ENCODE data around the gene SNX13.

SNX13 gene

GRCh38 chr7:17966706-17967105 is 26.4 kb upstream of the SNX13 start:
- ChIA-PET POLR2A (no interaction called here), CTCF (no interaction called here)
- DNase-seq (ENCODE audit: extremely low spot score), result no peak
- TF ChIP-seq CTCF (IDR thresholded peaks at IDR 0.05; ENCODE audit: control extremely low read depth, extremely low read depth, low read depth, missing control alignments), result no peak

DNA sequence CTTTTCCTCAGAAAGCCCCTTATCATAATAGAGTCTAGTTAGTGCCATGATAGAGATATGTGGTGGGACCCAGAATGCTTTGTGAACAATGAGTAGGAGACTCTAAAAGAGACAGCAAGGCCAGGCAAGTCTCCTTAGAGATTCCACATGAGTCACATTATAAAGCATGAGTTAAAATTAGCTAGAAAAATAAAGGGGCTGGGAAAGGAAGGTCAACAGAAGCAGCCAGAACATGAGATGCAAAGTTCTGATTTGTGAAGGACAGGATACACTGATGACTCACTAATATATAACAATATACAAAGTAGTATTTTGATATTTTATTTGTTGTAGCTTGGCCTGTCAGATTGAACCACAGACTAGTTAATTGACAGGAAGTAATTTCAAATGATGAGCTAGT is 25.3 kb upstream of the SNX13 start:
- no peak for DNase-seq (ENCODE audit: extremely low spot score)
- POLR2A ChIA-PET, result interaction anchor here (0.6 kb wide), 1 partner anchor 16 kb away, joined by 7 read pairs; no protein-coding TSS in a partner anchor
- TF ChIP-seq CTCF (IDR thresholded peaks at IDR 0.05; ENCODE audit: control extremely low read depth, extremely low read depth, low read depth, missing control alignments), result no peak
- CTCF ChIA-PET, result interaction anchor here (1.0 to 1.4 kb wide), 3 partner anchors 10 to 23 kb away, joined by 3 to 4 read pairs (median 3); no protein-coding TSS in a partner anchor

DNA sequence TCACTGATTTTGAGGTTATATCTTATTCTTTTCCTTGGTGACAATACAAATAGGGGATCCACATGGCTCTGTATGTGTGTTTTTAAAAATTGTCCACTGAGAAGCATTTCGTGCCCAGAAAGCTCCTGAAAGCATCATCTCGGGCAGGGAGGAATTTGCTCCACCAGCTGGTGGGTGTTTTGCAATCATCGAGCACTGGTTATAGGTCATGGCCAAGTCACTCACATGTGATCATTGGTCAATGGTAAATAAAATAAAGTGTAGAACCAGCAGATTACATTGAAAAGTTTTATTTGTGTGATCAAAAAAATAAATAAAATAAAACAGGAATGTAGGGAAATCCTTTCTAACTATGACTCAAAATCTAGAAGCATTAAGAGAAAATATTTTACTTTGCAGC is 23.0 kb upstream of the SNX13 start:
- POLR2A ChIA-PET, result no interaction called here

GRCh38 chr7:17962652-17963051 is 22.4 kb upstream of the SNX13 start:
- no peak for DNase-seq (ENCODE audit: extremely low spot score)
- no peak for TF ChIP-seq CTCF (IDR thresholded peaks at IDR 0.05; ENCODE audit: control extremely low read depth, extremely low read depth, low read depth, missing control alignments)
- ChIA-PET CTCF (no interaction called here), POLR2A (no interaction called here)

More for the DNA sequence above, 23.0 kb upstream of the SNX13 start:
- no peak for TF ChIP-seq CTCF (IDR thresholded peaks at IDR 0.05; ENCODE audit: control extremely low read depth, extremely low read depth, low read depth, missing control alignments)
- no peak for DNase-seq (ENCODE audit: extremely low spot score)
- CTCF ChIA-PET, result no interaction called here

GRCh38 chr7:17957871-17958270 is 17.6 kb upstream of the SNX13 start:
- CTCF ChIA-PET, result interaction anchor here (1.3 kb wide), 1 partner anchor 11 kb away, joined by 3 read pairs; no protein-coding TSS in a partner anchor
- TF ChIP-seq CTCF (IDR thresholded peaks at IDR 0.05; ENCODE audit: control extremely low read depth, extremely low read depth, low read depth, missing control alignments), result no peak
- no peak for DNase-seq (ENCODE audit: extremely low spot score)
- POLR2A ChIA-PET, result no interaction called here

GRCh38 chr7:17952387-17952786 is 12.1 kb upstream of the SNX13 start:
- ChIA-PET POLR2A (no interaction called here), CTCF (interaction anchor here (1.3 to 1.5 kb wide), 2 partner anchors 9 to 182 kb away, joined by 4 to 5 read pairs; no protein-coding TSS in a partner anchor)
- TF ChIP-seq CTCF (IDR thresholded peaks at IDR 0.05; ENCODE audit: control extremely low read depth, extremely low read depth, low read depth, missing control alignments), result no peak
- DNase-seq (ENCODE audit: extremely low spot score), result peak; percentile 52
